ENCODE results near the gene SCAP. TPM values are rescaled to one million over a fixed set of nuclear protein-coding genes. Genes with fewer than 3 reads are reported as not detected.
A peak's percentile ranks its signal among the peaks of the same experiment; 100 is the strongest.

SCAP gene
- total and polyA plus RNA-seq, 7 donors: 18.9 to 47.5 (median 34.7) TPM

GRCh38 chr3:47408839-47409229 is 66.9 kb downstream of the SCAP start:
- Histone ChIP-seq H3K4me1 (peaks cover 6% of the 10 kb centered on the region), H3K9me3 (no peaks in the 10 kb centered on the region), H3K27me3 (ENCODE audit: insufficient read depth in 3 of 3, low read length in 2 of 3) (no peaks in the 10 kb centered on the region), H3K4me3 (no peak overlapping the region), H3K36me3 (ENCODE audit: insufficient read depth in 1 of 2, low read depth in 1 of 2) (peaks cover 5 to 82% of the 10 kb centered on the region in 2 donors), H3K27ac (no peak overlapping the region)
- TF ChIP-seq CTCF (IDR thresholded peaks at IDR 0.05): no peak
- DNase-seq (no peak), ATAC-seq (no peak)
- 90 to 93% (median 91%) methylated on average over 15 of the region's 15 CpGs for WGBS, 3 donors
- intact Hi-C loops (cut with DNase I): no loop called here

GRCh38 chr3:47407896-47408838 is 67.6 kb downstream of the SCAP start:
- peaks cover 5 to 79% of the 10 kb centered on the region in 2 donors for H3K36me3 ChIP-seq (ENCODE audit: insufficient read depth in 1 of 2, low read depth in 1 of 2)
- no peak overlapping the region for H3K4me3 ChIP-seq
- WGBS, 3 donors: 87% methylated on average over 18 of the region's 18 CpGs
- no peak overlapping the region for H3K27ac ChIP-seq
- H3K4me1 ChIP-seq: peaks cover 6% of the 10 kb centered on the region
- peak in 1 of 2 donors; percentile 17 for DNase-seq
- no peak for ATAC-seq
- no peaks in the 10 kb centered on the region for H3K27me3 ChIP-seq (ENCODE audit: insufficient read depth in 3 of 3, low read length in 2 of 3)
- no peaks in the 10 kb centered on the region for H3K9me3 ChIP-seq
- TF ChIP-seq CTCF (IDR thresholded peaks at IDR 0.05): no peak
- intact Hi-C loops (cut with DNase I): no loop called here

GRCh38 chr3:47407237-47407636 is 68.5 kb downstream of the SCAP start:
- Histone ChIP-seq H3K4me1 (peaks cover 6% of the 10 kb centered on the region), H3K4me3 (no peak overlapping the region), H3K27ac (no peak overlapping the region), H3K27me3 (ENCODE audit: insufficient read depth in 3 of 3, low read length in 2 of 3) (no peaks in the 10 kb centered on the region), H3K36me3 (ENCODE audit: insufficient read depth in 1 of 2, low read depth in 1 of 2) (peaks cover 5 to 75% of the 10 kb centered on the region in 2 donors), H3K9me3 (no peaks in the 10 kb centered on the region)
- intact Hi-C loops (cut with DNase I): no loop called here
- ATAC-seq: no peak
- no peak for DNase-seq
- no peak for TF ChIP-seq CTCF (IDR thresholded peaks at IDR 0.05)
- WGBS, 3 donors: 87 to 91% (median 88%) methylated on average over 7 of the region's 7 CpGs

GRCh38 chr3:47406762-47407149 is 69.0 kb downstream of the SCAP start:
- Histone ChIP-seq H3K4me3 (no peak overlapping the region), H3K27ac (no peak overlapping the region), H3K36me3 (ENCODE audit: insufficient read depth in 1 of 2, low read depth in 1 of 2) (peaks cover 5 to 75% of the 10 kb centered on the region in 2 donors), H3K4me1 (peaks cover 6% of the 10 kb centered on the region), H3K9me3 (no peaks in the 10 kb centered on the region), H3K27me3 (ENCODE audit: insufficient read depth in 3 of 3, low read length in 2 of 3) (no peaks in the 10 kb centered on the region)
- DNase-seq (no peak), ATAC-seq (peak in 2 of 4 donors; percentile 9 to 12)
- intact Hi-C loops (cut with DNase I): no loop called here
- TF ChIP-seq CTCF (IDR thresholded peaks at IDR 0.05): no peak
- WGBS, 3 donors: 79 to 87% (median 81%) methylated on average over 9 of the region's 9 CpGs
